BJ (cell line): ENCODE data around the gene CCDC59. TPM values are rescaled to one million over a fixed set of nuclear protein-coding genes. Genes with fewer than 3 reads are reported as not detected.
"Not testable (repeated sequence)": the region's sequence is repeated elsewhere in the genome, so short reads cannot be mapped to it uniquely, and the experiment has no call there.

Experiments
- CTCF ChIA-PET: fragments of 350-600 bp; formaldehyde crosslinking; extraction: SDS; loops from one replicate; lab custom pipeline; 2021; ENCODE audit warnings: antibody characterized with exemption, inconsistent platforms; lab: Yijun Ruan, JAX
- POLR2A ChIA-PET: fragments of 300-600 bp; sonication (Branson Sonifier 250); formaldehyde crosslinking; extraction: SDS; loops from one replicate; lab custom pipeline; 2021; ENCODE audit warnings: antibody characterized with exemption; lab: Charles Lee
- DNase-seq: peaks from one replicate; pipeline ENCODE4 v3.0.0-alpha.2; 2011; ENCODE audit warnings: low read depth
- H3K27me3 ChIP-seq: 2 replicates; pipeline ENCODE4 v1.6.0; 2011; ENCODE audit warnings: low read length; ENCODE audit not compliant: control insufficient read depth, insufficient read depth
- H3K36me3 ChIP-seq: 2 replicates; pipeline ENCODE4 v1.5.1; 2011; ENCODE audit warnings: low read length; ENCODE audit not compliant: control insufficient read depth, insufficient read depth
- H3K4me3 ChIP-seq: 2 replicates; pipeline ENCODE4 v1.5.1; 2011; ENCODE audit warnings: low read depth, mild to moderate bottlenecking, control low read depth, low read length
- CTCF ChIP-seq: IDR thresholded peaks from 2 replicates; pipeline ENCODE4 v1.5.1; 2011; ENCODE audit warnings: low read depth, mild to moderate bottlenecking, control low read depth, inconsistent platforms, low read length, moderate library complexity; ENCODE audit not compliant: insufficient read depth
- polyA plus RNA-seq: library from polyadenylated mRNA; depleted of rRNA; stranded (reverse); fragments of >200 nt; gene quantifications from 2 replicates; pipeline ENCODE4 v1.2.3, GENCODE V29; 2011

The CCDC59 gene
- polyA plus RNA-seq, 1 experiment = 6.6 TPM

- no peaks in the 10 kb centered on the region for H3K27me3 ChIP-seq
- POLR2A ChIA-PET = no interaction called here
- no peak for TF ChIP-seq CTCF
- DNase-seq = no peak
- CTCF ChIA-PET = interaction anchor here (0.6 kb wide), 1 partner anchor 145 kb away, joined by 3 read pairs; no protein-coding TSS in a partner anchor
- H3K36me3 ChIP-seq = no peaks in the 10 kb centered on the region
- no peak overlapping the region for H3K4me3 ChIP-seq
Measured at GRCh38 chr12:82363990-82364389, 5.8 kb upstream of the CCDC59 start.

DNA sequence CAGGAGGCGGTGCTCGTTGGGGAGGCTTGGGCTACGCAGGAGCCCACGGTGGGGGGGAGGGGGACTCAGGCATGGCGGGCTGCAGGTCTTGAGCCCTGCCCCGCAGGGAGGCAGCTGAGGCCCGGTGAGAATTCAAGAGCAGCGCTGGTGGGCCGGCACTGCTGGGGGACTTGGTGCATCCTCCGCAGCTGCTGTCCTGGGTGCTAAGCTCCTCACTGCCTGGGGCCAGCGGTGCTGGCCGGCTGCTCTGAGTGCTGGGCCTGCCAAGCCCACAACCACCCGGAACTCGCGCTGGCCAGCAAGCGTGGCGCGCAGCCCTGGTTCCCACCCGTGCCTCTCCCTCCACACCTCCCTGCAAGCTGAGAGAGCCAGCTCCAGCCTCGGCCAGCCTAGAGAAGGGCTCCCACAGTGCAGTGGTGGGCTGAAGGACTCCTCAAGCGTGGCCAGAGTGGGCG is 3.3 kb upstream of the CCDC59 start:
- POLR2A ChIA-PET = no interaction called here
- Histone ChIP-seq H3K27me3 (no peaks in the 10 kb centered on the region), H3K36me3 (no peaks in the 10 kb centered on the region), H3K4me3 (no peak overlapping the region)
- TF ChIP-seq CTCF = no peak
- CTCF ChIA-PET = interaction anchor here (1.2 kb wide), 2 partner anchors 17 to 23 kb away, joined by 3 to 4 read pairs; no protein-coding TSS in a partner anchor
- DNase-seq = no peak

GRCh38 chr12:82360834-82361233 is 2.6 kb upstream of the CCDC59 start:
- POLR2A ChIA-PET, H3K36me3 ChIP-seq, H3K27me3 ChIP-seq, DNase-seq, H3K4me3 ChIP-seq: not testable (repeated sequence)
- CTCF ChIA-PET = interaction anchor here (1.2 kb wide), 2 partner anchors 17 to 24 kb away, joined by 3 to 4 read pairs; no protein-coding TSS in a partner anchor

DNA sequence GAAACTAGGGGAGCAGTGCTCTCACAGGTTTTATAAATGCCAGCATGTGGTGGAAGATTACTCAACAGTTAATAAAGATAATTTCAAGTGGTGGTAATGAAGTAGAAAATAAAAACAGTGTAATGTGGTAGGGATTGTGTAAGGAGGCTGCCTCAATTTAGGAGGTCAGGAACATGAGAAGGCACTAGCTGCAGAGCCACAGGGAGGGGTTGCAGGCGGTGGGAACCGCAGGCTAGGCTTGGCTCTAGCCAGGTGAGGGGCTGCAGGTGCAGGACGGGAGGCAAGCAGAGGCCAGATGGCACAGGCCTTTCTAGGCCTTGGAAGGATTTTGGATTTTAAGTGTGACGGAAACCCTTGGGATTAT is 910 bp upstream of the CCDC59 start:
- no peak for DNase-seq
- H3K36me3 ChIP-seq = no peaks in the 10 kb centered on the region

GRCh38 chr12:82357845-82358199 is 365 bp downstream of the CCDC59 start:
- DNase-seq = no peak
- no peaks in the 10 kb centered on the region for H3K27me3 ChIP-seq
- H3K4me3 ChIP-seq = peak overlapping the region; percentile 84
- ChIA-PET POLR2A (no interaction called here), CTCF (interaction anchor here (0.5 to 3.9 kb wide), 14 partner anchors 9 to 319 kb away, joined by 3 to 29 read pairs (median 5); no protein-coding TSS in a partner anchor)
- H3K36me3 ChIP-seq = peaks cover 1% of the 10 kb centered on the region; the same call in 1 of the 2 replicates
- TF ChIP-seq CTCF = no peak

More for the DNA sequence above, 910 bp upstream of the CCDC59 start:
- TF ChIP-seq CTCF = no peak
- CTCF ChIA-PET = interaction anchor here (1.0 to 3.9 kb wide), 6 partner anchors 9 to 52 kb away, joined by 3 to 29 read pairs (median 7); no protein-coding TSS in a partner anchor
- peak overlapping the region; percentile 84 for H3K4me3 ChIP-seq
- POLR2A ChIA-PET = no interaction called here
- H3K27me3 ChIP-seq = no peaks in the 10 kb centered on the region

DNA sequence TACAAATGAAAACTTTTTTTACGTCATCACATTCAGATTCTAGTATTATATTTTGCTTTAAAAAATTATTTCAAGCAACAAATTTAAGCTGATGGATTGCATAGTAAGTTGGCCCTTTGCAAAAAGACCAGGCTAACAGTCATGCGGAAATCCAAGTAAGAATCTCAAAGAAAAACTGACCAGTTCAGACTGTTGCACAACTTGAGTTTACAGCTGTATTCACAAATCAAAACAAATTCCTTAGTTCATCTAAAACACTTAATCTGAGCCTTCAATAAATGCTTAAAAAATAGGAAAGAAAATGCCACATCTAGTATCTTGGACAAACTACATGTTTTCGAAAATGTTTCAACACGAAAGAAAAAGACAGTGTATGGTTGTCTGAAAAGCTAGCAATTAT is 847 bp downstream of the CCDC59 start:
- H3K4me3 ChIP-seq = peak overlapping the region; percentile 84
- POLR2A ChIA-PET = no interaction called here
- peaks cover 1% of the 10 kb centered on the region; the same call in 1 of the 2 replicates for H3K36me3 ChIP-seq
- no peak for TF ChIP-seq CTCF
- no peaks in the 10 kb centered on the region for H3K27me3 ChIP-seq
- DNase-seq = no peak
- CTCF ChIA-PET = interaction anchor here (1.0 to 3.9 kb wide), 5 partner anchors 8 to 81 kb away, joined by 3 to 29 read pairs (median 6); no protein-coding TSS in a partner anchor
